HL-60 (cell line): ENCODE data around the gene RNF130.

Experiments
- DNase-seq, 2 experiments: peaks; one replicate each; pipeline ENCODE4 v3.0.0-alpha.2; 2010 to 2020; ENCODE audit warnings: low read depth in 1 of 2, low spot score in 1 of 2
- H3K27ac ChIP-seq: fragments of 250-450 bp; sonication (Bioruptor Pico); replicated peaks from 2 replicates; pipeline ENCODE4 v1.5.1; 2020; ENCODE audit warnings: mild to moderate bottlenecking, moderate library complexity
- H3K27me3 ChIP-seq: fragments of 250-450 bp; sonication (Bioruptor Pico); 2 replicates; pipeline ENCODE4 v1.5.1; 2021; ENCODE audit warnings: mild to moderate bottlenecking, moderate library complexity; ENCODE audit not compliant: insufficient read depth, poor library complexity, severe bottlenecking
- H3K4me3 ChIP-seq: replicated peaks from 2 replicates; pipeline ENCODE4 v1.5.1; 2011; ENCODE audit warnings: mild to moderate bottlenecking, control low read depth, low read length; ENCODE audit not compliant: insufficient read depth
- GABPA ChIP-seq: IDR thresholded peaks from 2 replicates; pipeline ENCODE4 v1.6.1; 2012; ENCODE audit warnings: low read depth
- POLR2AphosphoS5 ChIP-seq: IDR thresholded peaks from 2 replicates; pipeline ENCODE4 v1.6.1; 2012; ENCODE audit warnings: low read depth
- REST ChIP-seq: IDR thresholded peaks from 2 replicates; pipeline ENCODE4 v1.6.1; 2012; ENCODE audit warnings: low read depth; ENCODE audit not compliant: insufficient replicate concordance
- SPI1 ChIP-seq: IDR thresholded peaks from 2 replicates; pipeline ENCODE4 v1.6.1; 2012; ENCODE audit warnings: low read depth, mild to moderate bottlenecking, borderline replicate concordance
- TF ChIP-seq, protein P1 (sequence below): IDR thresholded peaks from one replicate; pipeline ENCODE4 v1.5.1; 2011; ENCODE audit warnings: low read length, control low read depth, inconsistent platforms; ENCODE audit not compliant: insufficient read depth

The RNF130 gene

DNA sequence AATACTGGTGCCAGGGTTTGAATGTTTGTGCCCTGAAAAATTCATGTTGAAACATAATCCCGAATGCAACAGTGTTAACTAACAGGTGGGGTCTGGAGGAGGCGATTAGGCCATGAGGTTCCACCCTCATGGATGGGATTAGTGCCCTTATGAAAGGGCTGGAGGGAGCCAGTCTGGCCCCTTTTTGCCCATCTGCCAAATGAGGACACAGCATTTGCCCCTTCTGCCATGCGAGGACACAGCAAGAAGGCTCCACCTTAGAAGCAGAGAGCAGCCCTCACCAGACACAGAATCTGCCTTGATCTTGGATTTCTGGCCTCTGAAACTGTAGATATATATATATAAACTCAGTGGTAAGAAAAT is 32.6 kb upstream of the RNF130 start:
- H3K27me3 ChIP-seq: no peaks in the 10 kb centered on the region
- no peak overlapping the region for H3K27ac ChIP-seq
- TF ChIP-seq GABPA (no peak), REST (no peak), SPI1 (no peak), POLR2AphosphoS5 (no peak)
- TF ChIP-seq, protein P1, sequence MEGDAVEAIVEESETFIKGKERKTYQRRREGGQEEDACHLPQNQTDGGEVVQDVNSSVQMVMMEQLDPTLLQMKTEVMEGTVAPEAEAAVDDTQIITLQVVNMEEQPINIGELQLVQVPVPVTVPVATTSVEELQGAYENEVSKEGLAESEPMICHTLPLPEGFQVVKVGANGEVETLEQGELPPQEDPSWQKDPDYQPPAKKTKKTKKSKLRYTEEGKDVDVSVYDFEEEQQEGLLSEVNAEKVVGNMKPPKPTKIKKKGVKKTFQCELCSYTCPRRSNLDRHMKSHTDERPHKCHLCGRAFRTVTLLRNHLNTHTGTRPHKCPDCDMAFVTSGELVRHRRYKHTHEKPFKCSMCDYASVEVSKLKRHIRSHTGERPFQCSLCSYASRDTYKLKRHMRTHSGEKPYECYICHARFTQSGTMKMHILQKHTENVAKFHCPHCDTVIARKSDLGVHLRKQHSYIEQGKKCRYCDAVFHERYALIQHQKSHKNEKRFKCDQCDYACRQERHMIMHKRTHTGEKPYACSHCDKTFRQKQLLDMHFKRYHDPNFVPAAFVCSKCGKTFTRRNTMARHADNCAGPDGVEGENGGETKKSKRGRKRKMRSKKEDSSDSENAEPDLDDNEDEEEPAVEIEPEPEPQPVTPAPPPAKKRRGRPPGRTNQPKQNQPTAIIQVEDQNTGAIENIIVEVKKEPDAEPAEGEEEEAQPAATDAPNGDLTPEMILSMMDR: no peak
- DNase-seq: no peak
- no peak overlapping the region for H3K4me3 ChIP-seq

- Histone ChIP-seq H3K4me3 (no peak overlapping the region), H3K27ac (no peak overlapping the region), H3K27me3 (no peaks in the 10 kb centered on the region)
- TF ChIP-seq SPI1 (no peak), GABPA (no peak), POLR2AphosphoS5 (no peak), REST (no peak)
- TF ChIP-seq, protein P1: no peak
- DNase-seq: no peak
These were observed 32.1 kb upstream of the RNF130 start for GRCh38 chr5:180103487-180104167.

DNA sequence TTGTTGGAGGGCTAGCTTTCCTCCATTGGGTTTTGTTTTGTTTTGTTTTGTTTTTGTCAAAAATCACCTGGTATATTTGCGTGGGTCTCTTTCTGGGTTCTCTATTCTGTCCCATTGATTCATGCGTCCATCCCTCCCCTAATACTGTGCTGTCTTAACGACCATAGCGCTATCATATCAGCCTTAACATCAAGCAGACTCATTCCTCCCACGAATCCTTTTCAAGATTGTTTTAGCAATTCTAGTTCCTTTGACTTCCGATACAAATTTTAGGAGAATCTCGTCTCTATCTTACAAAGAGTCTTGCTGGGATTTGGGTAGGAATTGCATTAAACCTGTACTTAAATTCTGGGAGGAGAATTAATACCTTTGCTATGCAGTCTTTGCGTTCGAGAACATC is 31.1 kb upstream of the RNF130 start:
- Histone ChIP-seq H3K27ac (no peak overlapping the region), H3K27me3 (no peaks in the 10 kb centered on the region), H3K4me3 (no peak overlapping the region)
- TF ChIP-seq POLR2AphosphoS5 (no peak), SPI1 (no peak), GABPA (no peak), REST (no peak)
- TF ChIP-seq, protein P1: no peak
- no peak for DNase-seq
